ENCODE measurements around the gene PEX14. TPM values are rescaled to one million over a fixed set of nuclear protein-coding genes. Genes with fewer than 3 reads are reported as not detected.

PEX14 gene
- total RNA-seq, 1 experiment from 2014 or later: 29.3 TPM

- intact Hi-C loops (cut with micrococcal nuclease): loop anchor here (1.0 kb wide), 1 partner anchor 64 kb away; no protein-coding TSS in a partner anchor
- peak within 1 kb of the TSS; percentile 32 for H2AFZ ChIP-seq (ENCODE audit: low read depth, low read length, poor library complexity, severe bottlenecking)
- BruUV-seq (replicated peaks): no TSS peak
- no peaks in the 10 kb centered on the region for H3K9me2 ChIP-seq (ENCODE audit: insufficient read depth)
- H3K27me3 ChIP-seq (ENCODE audit: insufficient read depth, low read length): no peaks in the 10 kb centered on the region
- ATAC-seq: peak; percentile 86
- peak; percentile 68 for DNase-seq (ENCODE audit: low read depth, low spot score)
- peaks cover 8% of the 10 kb centered on the region; the same call in 1 of the 2 replicates for H3K79me2 ChIP-seq (ENCODE audit: insufficient read depth, low read length)
- H3K36me3 ChIP-seq (ENCODE audit: control insufficient read depth in 1 of 2, insufficient read depth in 2 of 2, low read length in 2 of 2): no peaks in the 10 kb centered on the region
- peaks cover 2 to 19% of the 10 kb centered on the region in 2 experiments; a peak in 3 of 4 replicates for H3K4me1 ChIP-seq (ENCODE audit: control insufficient read depth in 1 of 2, insufficient read depth in 2 of 2, low read length in 2 of 2)
- CTCF ChIA-PET: interaction anchor here (0.7 to 2.2 kb wide), 11 partner anchors 24 to 437 kb away, joined by 3 to 25 read pairs (median 3); partner anchors contain the start of gene PGD
- H3K27ac ChIP-seq (ENCODE audit: low read depth, low read length): peak within 1 kb of the TSS; percentile 66
- peak within 1 kb of the TSS; percentile 92 for H3K9ac ChIP-seq (ENCODE audit: low read length)
- RAD21 ChIA-PET (ENCODE audit: low non-redundant PET in 1 of 2, low total read pairs in 2 of 2, uncharacterized antibody in 2 of 2, unreplicated experiment in 2 of 2): interaction anchor here (0.6 to 1.2 kb wide), 4 partner anchors 29 to 437 kb away, joined by 3 to 5 read pairs (median 3); no protein-coding TSS in a partner anchor
- no peaks in the 10 kb centered on the region for H3K9me3 ChIP-seq (ENCODE audit: control insufficient read depth in 1 of 2, insufficient read depth in 1 of 2, low read depth in 1 of 2, low read length in 2 of 2)
- POLR2A ChIA-PET: interaction anchor here (1.1 to 1.2 kb wide), 3 partner anchors 21 to 63 kb away, joined by 3 to 7 read pairs (median 3); no protein-coding TSS in a partner anchor
- no peaks in the 10 kb centered on the region for H4K20me1 ChIP-seq (ENCODE audit: insufficient read depth)
- peak within 1 kb of the TSS; percentile 67 to 90 for H3K4me3 ChIP-seq (replicated peaks in 1 of 2; ENCODE audit: low read depth in 1 of 2, low read length in 2 of 2)
- peak within 1 kb of the TSS; percentile 81 for H3K4me2 ChIP-seq (ENCODE audit: low read length)
- peak; percentile 85 for TF ChIP-seq ZBTB33 (IDR thresholded peaks at IDR 0.05; ENCODE audit: extremely low read depth, insufficient replicate concordance, low read length)
- peak; percentile 72; the same call in 1 of the 2 replicates for TF ChIP-seq ZFX (IDR thresholded peaks at IDR 0.05)
- TF ChIP-seq MAX (IDR thresholded peaks at IDR 0.05): peak; percentile 100
- peak; percentile 70 for TF ChIP-seq POLR2A (IDR thresholded peaks at IDR 0.05; ENCODE audit: borderline replicate concordance, extremely low read depth, insufficient read depth, insufficient read length)
- no peak for TF ChIP-seq ATF3 (IDR thresholded peaks at IDR 0.05)
- no peak for TF ChIP-seq EZH2phosphoT487 (IDR thresholded peaks at IDR 0.05; ENCODE audit: borderline replicate concordance)
- peak; percentile 88 for TF ChIP-seq POLR2AphosphoS5 (IDR thresholded peaks at IDR 0.05; ENCODE audit: low read depth, low read length)
- no peak for TF ChIP-seq REST (IDR thresholded peaks at IDR 0.05; ENCODE audit: low read depth)
- TF ChIP-seq CEBPB (IDR thresholded peaks at IDR 0.05; ENCODE audit: low read depth): no peak
- TF ChIP-seq CTCF (IDR thresholded peaks at IDR 0.05 in 2 of 3, conservative IDR thresholded peaks at IDR 0.05 in 1 of 3; ENCODE audit: borderline replicate concordance in 1 of 3, insufficient read depth in 1 of 3, low read depth in 2 of 3, low read length in 2 of 3): peak; percentile 76 to 86 (median 84)
- peak; percentile 81 for TF ChIP-seq EGR1 (IDR thresholded peaks at IDR 0.05; ENCODE audit: low read depth)
- no peak for TF ChIP-seq FOSL1 (IDR thresholded peaks at IDR 0.05; ENCODE audit: low read depth)
- peak; percentile 85 for TF ChIP-seq SIN3A (IDR thresholded peaks at IDR 0.05; ENCODE audit: low read depth)
- TF ChIP-seq EZH2 (IDR thresholded peaks at IDR 0.05): no peak
- TF ChIP-seq TCF7L2 (IDR thresholded peaks at IDR 0.05; ENCODE audit: borderline replicate concordance, extremely low read depth, insufficient read depth, insufficient read length): peak; percentile 40
- TF ChIP-seq CBX3 (IDR thresholded peaks at IDR 0.05; ENCODE audit: low read depth): peak; percentile 93
- peak; percentile 62; the same call in 1 of the 2 replicates for TF ChIP-seq SP1 (IDR thresholded peaks at IDR 0.05; ENCODE audit: low read depth)
- no peak for TF ChIP-seq JUND (IDR thresholded peaks at IDR 0.05)
These were observed 44.3 kb upstream of the PEX14 start, which contains the start of gene CENPS for GRCh38 chr1:10430216-10431069. TSS of gene CENPS (plus strand) at chr1:10430433. CDS start at chr1:10430518, 85 bp downstream.
